Astrocyte (in vitro differentiated cells and primary cell): ENCODE measurements around the gene NEU2.

Source experiments
- EZH2 ChIP-seq: IDR thresholded peaks from 2 replicates; pipeline ENCODE4 v1.6.1; 2012; ENCODE audit warnings: mild to moderate bottlenecking, low read length, inconsistent platforms; ENCODE audit not compliant: insufficient read depth
- TF ChIP-seq, protein P1 (sequence below): IDR thresholded peaks from 2 replicates; pipeline ENCODE4 v1.5.1; 2011; ENCODE audit warnings: low read depth, mild to moderate bottlenecking, inconsistent platforms, low read length, moderate library complexity; ENCODE audit not compliant: insufficient read depth

DNA sequence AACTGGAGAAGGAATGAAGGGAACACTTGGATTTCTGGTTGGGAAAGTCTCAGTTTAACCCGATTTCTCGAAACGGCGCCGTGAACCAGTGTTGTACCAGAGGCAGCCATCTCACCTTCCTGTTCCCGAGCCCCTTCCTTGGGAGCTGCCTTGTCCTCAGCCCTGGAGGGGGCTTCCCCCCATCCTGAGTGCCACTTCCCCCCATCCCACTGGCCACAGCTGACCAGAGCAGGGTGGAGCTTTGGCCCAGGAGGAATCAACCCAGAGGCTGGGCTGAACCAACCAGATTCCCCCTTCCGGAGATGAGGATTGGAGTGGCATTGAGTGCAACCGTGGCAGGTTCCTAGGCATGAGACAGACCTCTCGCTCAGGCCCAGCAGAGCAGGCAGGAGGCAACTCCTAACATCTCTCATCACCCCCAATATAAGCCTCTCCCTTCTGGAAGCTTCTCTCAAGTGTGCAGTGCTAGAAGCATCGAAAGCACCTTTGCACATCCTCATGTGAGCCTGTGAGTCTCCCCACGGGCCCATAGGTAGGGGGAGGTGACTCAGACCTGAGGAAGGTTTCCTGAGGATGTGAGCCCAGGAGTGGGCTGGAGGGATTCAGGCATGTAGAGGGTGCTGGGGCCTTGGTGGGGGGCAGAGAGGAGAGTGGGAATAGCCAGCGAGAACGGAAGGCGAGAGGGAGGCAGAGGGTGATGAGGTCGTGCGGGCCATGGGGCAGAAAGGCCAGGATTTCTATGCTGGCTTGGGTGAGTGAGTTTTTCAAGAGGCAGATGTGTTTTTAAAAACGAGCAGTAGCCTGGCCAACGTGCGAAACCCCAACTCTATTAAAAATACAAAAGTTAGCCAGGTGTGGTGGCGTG lies 31.4 kb upstream of the NEU2 start:
- TF ChIP-seq, protein P1, sequence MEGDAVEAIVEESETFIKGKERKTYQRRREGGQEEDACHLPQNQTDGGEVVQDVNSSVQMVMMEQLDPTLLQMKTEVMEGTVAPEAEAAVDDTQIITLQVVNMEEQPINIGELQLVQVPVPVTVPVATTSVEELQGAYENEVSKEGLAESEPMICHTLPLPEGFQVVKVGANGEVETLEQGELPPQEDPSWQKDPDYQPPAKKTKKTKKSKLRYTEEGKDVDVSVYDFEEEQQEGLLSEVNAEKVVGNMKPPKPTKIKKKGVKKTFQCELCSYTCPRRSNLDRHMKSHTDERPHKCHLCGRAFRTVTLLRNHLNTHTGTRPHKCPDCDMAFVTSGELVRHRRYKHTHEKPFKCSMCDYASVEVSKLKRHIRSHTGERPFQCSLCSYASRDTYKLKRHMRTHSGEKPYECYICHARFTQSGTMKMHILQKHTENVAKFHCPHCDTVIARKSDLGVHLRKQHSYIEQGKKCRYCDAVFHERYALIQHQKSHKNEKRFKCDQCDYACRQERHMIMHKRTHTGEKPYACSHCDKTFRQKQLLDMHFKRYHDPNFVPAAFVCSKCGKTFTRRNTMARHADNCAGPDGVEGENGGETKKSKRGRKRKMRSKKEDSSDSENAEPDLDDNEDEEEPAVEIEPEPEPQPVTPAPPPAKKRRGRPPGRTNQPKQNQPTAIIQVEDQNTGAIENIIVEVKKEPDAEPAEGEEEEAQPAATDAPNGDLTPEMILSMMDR, result no peak
- no peak for TF ChIP-seq EZH2
